HG02623 (cell line): ENCODE data around the gene THAP4.
"Not testable (repeated sequence)": the region's sequence is repeated elsewhere in the genome, so short reads cannot be mapped to it uniquely, and the experiment has no call there.

Experiments
- ATAC-seq: cut with Tn5 transposase; IDR thresholded peaks from one replicate; pipeline ENCODE4 v1.9.1; 2021; ENCODE audit warnings: moderate library complexity; ENCODE audit not compliant: unreplicated experiment

Gene THAP4

DNA sequence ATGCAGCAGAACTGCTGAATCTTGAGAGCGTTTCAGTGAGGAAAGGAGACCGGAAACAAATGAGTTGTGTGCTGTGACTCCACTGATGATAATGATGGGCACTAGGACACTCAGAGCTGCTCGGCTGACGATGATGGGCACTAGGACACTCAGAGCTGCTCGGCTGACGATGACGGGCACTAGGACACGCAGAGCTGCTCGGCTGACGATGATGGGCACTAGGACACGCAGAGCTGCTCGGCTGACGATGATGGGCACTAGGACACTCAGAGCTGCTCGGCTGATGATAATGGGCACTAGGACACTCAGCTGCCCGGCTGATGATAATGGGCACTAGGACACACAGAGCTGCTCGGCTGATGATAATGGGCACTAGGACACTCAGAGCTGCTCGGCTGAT lies 47.1 kb downstream of the THAP4 start:
- not testable (repeated sequence) for ATAC-seq

DNA sequence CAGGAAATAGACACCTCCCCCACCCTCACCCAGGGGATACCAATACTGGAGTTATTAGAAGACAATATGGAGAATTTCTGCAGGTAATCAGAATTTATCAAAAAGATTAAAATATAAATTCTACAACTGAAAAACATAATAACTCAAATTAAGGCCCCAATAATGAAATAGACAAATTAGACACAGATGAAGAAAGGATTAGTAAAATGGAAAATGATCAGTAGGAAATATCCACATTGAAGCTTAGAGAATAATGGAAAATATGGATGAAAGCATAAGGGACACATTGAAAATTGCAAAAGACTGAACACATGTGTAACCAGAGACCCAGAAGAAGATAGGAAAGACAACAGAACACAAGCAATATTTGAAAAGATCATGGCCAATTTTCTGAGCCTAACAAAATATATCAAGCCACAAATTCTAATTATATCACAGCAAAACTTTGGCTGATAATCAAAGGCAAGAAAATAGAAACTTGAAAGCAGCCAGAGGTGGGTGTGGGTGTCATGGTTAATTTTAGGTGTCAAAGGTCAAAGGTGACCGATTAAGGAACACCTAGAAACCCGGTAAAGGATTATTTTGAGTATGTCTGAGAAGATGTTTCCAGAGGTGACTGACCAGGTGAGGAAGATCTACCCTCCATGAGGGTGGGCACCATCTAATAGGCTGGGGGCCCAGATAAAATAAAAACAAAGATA lies 50.2 kb downstream of the THAP4 start:
- ATAC-seq = no peak

DNA sequence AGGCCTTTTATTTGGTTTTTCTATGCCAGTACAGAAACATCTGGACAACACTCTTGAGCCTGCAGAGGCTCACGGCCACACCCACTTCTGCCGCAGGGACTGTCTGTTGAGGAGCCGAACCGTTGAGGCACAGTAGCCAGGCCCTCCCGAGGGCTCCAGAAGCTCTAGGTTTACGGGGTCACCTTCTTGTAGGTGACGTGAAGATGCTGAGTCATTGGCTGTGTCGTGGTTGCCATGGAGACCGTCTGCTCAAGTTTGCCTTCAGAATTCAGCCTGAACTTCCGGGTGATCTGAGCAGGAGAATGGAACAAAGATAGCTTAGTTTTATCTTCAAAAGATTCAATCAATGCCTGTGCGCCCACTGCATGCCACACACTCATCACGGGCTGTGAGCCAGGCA lies 52.5 kb downstream of the THAP4 start:
- no peak for ATAC-seq

DNA sequence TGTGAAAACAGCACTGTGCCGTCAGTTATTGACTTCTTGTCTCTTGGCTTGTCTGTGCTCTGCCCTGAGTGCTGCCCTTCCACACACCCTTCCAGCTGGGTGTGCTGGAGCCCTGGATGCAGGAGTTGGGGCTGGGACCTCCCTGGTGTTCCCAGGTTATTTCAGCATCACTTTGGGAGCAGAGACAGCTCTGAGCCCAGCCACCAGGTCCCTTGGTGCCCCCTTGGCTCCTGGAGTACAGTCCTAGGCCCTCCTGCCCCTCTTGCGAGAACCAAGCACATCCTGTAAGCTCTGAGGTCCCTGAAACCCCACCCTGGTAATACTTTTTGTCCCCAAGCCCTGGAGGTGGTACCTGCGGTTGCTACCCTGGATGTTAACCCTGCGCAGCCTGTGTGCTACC lies 54.2 kb downstream of the THAP4 start:
- ATAC-seq = no peak

DNA sequence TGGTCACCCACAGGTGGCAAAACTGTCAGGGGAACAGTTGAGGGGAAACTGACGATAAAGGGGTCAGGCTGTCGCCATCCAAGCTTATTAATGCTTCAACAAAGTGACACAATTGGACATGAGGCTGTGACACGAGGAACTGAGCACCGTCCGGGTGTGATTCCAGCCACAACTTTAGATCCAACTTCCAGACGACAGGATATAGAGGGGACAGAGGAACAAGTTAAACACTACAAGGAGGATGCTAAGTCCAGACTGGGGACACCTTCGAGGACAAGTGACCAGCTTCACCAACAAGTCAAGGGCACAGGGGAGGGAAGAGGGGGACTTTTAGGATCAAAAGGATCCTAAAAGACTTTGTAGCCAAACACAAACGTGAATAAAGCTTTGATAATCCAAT lies 54.6 kb downstream of the THAP4 start:
- no peak for ATAC-seq

DNA sequence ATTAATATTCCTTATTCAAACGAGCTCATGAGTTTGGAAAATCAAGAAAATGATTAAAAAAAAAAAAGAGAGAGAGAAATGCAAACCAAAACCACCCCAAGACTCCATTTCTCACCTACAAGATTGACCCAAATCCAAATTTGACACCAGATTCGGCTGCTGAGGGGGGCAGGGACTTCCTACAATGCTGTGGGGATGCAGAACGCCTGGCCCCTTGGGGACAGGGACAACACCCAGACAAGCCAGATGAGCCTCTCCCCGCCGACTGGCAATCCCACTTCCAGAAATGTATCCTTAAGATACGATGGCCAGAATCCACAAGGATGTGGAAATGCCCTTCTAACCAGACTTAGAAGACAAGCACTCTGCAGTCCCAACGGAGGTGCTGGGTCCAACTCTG lies 57.7 kb downstream of the THAP4 start:
- no peak for ATAC-seq

DNA sequence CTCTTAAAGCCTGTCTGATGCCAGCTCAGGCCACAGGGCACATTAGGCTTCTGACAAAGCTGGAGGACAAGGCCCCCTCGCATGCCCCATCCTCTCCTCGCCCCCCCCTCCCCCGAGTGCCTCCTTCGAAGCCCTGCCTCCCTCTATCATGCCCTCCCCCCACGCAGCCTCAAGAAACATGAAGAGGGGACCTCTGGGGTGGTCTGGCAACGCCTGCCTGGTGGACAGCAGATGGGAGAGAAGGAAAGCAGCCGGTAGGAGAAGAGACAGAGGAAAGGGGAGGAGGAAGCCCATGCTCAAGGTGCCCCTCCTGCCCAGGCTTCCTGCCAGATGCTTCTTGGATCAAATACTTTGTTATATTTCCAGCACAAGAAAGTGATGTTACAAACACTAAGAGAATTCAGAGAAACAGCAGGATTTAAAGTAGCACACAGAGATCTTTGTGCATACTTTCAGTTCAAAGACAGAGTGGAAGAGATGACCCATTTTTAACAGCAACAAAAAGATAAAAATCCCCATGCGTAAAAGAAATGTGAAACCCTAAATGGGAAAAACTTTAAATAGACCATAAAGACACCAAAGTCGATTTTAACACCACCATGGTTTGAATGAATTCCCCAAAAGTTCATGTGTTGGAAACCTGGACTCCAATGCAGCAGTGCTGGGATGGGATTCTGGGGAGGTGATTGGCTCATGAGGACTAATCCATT lies 59.4 kb downstream of the THAP4 start:
- ATAC-seq = no peak

DNA sequence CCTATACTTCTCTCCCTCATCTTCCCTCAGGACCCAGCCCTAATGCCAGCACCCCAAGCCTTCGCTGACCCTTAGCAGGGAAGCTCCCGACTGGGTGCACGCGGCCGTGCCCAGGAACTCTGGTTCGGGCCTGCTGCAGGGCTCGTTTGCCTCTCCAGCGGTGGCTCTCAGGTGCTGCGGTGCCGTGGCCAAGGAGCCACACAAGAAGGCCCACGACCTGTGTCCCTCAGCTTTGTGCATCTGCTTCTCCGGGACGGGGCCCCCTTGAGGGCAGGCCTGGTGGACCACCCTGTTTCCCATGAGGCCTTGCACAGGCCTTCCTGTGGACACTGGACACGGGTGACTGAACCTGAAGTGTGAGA lies 60.7 kb downstream of the THAP4 start:
- no peak for ATAC-seq

DNA sequence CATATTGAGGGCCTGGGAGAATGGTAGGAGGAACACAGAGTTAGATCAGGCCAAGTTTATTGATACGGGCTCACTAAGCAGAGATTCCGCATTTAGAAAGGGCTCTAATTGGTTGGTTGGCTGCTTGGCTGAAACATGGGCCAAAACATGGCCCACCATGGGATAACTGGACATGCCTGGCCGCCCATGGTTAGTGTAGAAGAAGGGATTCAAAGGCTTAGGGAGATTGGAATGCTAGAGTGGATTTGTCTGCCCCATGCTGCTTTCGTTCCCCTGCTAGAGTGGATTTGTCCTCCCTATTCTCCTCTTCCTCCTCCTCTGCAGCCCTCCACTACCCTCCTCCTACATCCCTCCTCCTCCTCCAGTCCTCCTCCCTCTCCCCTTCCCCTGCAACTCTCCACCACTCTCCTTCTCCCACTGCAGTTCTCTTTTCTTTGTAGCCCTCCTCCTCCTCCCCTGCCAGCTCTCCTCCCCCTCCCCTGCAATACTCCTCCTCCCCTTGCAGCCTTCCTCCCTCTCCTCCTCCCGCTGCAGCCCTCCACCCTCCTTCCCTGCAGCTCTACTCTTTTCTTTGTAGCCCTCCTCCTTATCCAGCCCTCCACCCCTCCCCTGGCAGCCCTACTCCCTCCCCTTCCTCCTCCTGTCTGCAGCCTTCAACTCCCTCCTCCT lies 61.2 kb downstream of the THAP4 start:
- ATAC-seq = no peak

DNA sequence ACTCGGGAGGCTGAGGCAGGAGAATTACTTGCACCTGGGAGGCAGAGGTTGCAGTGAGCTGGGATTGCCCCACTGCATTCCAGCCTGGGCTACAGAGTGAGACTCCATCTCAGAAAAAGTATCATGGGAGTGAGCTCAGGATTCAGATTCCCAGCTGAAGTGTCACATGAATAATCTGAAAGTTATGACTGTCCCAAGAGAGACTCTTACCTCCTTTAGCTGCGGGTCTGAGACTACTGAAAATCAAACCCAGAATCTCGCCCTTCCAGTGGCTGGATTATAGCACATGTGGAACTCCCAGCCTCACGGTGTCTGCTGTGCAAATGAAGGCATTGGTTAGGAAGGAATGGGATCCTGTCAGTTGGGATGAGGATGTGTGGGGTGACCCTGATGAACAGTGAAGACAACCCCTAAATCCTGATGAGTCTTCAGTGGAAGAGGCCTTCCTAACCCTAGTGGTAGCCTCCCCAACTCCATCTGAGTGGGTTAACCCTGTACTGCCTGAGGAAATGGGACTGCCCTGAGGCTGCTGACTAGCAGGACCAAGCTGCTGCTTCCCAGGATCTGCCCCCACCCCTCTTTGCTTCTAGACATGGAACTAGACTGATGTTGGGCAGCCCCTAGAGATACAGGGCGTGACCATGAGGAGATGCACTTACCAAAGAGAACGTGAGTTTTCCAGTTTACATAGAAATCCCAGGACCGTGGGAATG lies 61.9 kb downstream of the THAP4 start:
- no peak for ATAC-seq

DNA sequence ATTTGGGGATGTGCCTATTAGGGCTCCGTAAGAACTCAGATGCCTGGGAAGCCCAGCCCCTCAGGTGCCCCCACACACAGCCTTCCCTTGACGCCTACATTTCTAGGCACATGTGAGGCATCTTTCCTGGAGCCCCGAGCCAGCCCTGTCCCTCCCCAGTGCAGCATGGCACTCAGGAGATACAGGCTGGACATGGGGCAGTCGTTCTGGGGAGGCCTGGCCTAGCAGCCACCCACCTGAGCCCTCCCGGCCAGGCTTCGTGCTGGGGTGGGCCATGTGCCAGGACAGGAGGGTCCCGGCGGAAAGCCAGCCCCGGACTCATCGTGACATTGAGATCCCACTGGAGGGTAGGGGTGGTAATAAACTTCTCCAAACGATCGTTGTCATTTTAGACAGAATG lies 63.2 kb downstream of the THAP4 start:
- ATAC-seq = no peak

DNA sequence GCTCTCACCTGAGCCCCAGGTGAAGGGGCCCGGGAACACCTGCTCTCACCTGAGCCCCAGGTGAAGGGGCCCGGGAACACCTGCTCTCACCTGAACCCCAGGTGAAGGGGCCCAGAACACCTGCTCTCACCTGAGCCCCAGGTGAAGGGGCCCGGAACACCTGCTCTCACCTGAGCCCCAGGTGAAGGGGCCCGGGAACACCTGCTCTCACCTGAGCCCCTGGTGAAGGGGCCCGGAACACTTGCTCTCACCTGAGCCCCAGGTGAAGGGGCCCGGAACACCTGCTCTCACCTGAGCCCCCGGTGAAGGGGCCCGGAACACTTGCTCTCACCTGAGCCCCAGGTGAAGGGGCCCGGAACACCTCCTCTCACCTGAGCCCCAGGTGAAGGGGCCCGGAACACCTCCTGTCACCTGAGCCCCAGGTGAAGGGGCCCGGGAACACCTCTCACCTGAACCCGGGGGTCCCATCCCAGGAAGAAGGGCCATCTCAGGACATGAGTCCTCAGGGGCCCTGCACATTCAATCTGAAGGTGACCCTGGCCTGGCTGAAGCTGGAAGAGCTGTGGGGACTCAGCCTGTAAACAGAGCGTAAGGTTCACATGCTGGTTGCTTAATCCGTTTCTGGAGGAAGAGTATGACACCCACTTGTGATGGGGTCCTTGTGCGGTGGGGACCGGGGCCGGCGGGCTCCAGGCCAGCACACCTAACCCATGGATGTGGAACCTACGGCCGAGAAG lies 63.9 kb downstream of the THAP4 start:
- not testable (repeated sequence) for ATAC-seq

DNA sequence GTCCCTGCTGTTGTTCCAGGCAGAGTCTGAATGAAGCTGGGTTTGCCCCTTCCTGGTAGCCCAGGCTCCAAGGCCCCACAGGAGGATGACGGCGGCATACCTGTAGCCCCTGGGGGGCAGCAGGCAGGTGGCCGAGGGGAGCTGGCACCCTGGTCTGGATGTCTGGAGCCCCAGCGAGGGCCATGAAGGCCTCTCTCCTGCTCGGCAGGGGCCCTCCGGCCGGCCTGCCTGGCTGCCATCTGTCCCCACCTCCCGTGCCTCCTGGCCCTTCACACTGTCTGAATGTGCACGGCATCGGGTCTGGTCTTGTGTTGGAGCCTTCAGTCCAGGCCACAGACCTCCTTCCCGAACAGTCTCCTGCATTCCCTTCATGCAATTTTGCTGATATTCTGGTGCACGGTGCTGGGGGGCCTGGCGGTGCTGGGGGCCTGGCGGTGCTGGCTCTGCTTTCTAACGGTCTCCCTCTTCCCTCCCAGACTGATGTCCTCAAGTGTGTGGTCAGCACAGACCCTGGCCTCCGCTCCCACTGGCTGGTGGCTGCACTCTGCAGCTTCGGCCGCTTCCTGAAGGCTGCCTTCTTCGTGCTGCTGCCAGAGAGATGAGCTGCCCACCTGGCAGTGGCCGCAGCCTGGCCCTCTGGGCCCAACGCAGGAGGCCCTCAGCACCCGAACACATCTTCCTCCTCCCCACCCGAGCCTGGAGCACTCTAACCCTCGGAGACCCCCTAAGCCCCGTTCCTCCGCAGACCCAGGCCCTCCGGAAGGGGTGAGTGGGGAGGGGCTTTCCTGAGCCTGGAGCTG lies 64.9 kb downstream of the THAP4 start:
- ATAC-seq = no peak

DNA sequence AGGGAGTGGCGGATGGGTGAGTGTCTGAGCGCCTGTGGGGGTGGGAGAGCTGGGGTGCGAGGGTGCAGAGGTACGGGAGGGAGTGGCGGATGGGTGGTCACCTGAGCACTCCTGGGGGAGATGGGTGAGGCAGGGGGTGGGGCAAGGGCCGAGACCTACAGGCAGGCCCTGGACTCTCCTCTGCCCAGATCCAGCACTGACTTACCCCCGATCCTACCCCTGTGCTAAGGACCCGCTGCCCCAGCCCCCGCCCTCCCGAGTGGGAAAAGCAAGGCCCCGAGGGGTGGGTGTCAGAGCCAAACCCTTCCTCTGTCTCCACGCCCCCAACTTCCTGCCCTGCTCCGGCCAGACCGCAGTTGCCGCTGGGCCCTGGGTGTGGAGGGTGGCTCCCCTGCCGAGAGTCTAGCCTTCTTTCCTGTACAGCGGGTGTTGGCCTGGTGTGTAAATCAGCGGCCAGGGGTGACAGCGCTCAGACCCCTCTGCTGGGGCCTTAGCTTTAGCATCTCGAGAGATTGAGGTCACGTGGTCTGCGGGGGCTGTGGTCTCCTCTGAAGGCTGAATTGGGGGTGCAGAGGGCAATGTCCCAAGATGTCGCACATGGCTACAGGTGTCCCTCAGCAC lies 65.9 kb downstream of the THAP4 start:
- no peak for ATAC-seq

DNA sequence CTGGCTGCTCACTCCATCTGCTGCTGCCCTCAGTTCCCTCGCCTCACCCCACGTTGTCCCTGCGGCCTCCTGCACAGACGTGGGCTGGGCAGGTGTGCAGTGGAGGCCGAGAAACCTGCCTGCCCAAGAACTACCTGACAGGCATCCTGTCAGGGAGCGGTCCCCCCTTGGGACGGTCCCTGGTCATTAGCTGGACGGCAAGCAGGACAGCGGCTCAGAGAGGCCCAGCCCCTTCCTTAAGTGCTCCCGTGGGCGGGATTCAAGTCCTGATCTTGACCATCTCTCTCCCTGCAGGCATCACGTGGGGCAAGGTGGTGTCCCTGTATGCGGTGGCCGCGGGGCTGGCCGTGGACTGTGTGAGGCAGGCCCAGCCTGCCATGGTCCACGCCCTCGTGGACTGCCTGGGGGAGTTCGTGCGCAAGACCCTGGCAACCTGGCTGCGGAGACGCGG lies 67.1 kb downstream of the THAP4 start:
- ATAC-seq = no peak

DNA sequence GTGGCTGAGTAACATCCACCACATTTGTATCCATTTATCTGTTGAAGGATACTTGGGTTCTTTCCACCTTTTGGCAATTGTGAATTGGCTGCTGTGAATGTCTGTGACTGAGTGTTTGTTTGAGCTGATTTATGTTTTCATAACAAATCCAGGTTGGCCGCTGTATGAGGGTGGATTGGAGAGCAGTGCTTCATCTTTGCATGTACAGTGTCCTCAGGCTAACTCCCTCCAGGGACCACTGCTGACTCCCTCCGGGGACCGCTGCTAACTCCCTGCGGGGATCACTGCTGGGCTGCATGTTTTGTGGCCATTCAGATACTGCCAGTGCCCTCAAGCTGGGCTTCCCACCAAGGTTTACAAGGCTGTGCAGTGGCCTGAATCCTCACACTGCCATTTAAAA lies 68.2 kb downstream of the THAP4 start:
- no peak for ATAC-seq

DNA sequence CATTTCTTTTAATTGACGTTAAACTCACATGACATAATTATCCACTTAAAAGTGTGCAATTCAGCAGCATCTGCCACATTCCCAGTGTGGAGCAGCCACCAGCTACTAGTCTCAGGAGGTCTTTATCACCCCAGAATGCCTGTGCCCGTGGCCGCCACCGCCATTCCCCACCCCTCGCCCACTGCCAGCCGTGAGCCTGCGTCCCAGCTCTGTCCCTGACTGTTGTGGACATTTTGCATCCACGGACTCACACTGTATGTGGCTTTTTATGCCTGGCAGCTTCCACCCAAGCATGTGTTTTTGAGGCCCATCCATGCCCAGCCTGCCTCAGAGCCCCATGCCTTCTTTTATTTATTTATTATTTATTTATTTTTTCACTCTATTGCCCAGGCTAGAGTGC lies 69.2 kb downstream of the THAP4 start:
- ATAC-seq = no peak

DNA sequence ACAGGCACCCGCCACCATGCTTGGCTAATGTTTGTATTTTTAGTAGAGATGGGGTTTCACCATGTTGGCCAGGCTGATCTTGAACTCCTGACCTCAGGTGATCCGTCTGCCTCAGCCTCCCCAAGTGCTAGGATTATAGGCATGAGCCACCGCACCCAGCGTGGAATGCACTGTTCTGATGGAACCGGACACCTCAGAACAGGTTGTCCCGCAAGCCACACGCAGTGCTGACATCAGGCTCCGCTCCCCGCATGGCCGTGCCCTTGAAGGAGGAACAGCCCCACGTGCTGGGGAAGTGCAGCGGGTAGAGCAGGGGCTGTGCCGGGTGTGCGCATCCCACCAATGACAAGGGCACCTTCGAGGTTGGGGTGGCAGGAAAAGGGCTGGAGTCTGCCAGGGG lies 69.7 kb downstream of the THAP4 start:
- not testable (repeated sequence) for ATAC-seq

DNA sequence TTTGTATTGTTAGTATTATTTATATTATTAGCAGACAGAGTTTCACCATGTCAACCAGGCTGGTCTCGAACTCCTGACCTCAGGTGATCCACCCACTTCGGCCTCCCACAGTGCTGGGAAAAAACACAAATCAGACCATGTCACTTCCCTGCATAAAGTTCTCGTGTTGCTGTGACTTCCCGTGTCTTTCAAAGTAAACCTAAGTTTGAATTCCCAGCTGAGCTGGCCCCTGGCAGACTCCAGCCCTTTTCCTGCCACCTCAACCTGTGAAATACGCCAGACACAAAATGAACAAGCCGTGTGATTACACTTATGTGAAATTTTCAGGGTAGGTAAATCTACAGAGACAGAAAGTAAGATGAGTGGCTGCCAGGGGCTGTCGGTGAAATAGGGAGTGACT lies 70.5 kb downstream of the THAP4 start:
- no peak for ATAC-seq

DNA sequence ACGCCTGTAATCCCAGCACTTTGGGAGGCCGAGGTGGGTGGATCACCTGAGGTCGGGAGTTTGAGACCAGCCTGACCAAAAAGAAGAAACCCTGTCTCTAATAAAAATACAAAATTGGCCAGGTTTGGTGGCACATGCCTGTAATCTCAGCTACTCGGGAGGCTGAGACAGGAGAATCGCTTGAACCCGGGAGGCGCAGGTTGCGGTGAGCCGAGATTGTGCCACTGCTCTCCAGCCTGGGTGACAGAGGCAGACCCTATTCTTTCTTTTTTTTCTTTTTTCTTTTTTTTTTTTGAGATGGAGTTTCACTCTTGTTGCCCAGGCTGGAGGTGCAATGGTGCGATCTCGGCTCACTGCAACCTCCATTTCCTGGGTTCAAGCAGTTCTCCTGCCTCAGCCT lies 70.9 kb downstream of the THAP4 start:
- ATAC-seq = not testable (repeated sequence)
